ENCODE measurements around the gene HARS1.
"Not testable (repeated sequence)": the region's sequence is repeated elsewhere in the genome, so short reads cannot be mapped to it uniquely, and the experiment has no call there.

HARS1 gene

DNA sequence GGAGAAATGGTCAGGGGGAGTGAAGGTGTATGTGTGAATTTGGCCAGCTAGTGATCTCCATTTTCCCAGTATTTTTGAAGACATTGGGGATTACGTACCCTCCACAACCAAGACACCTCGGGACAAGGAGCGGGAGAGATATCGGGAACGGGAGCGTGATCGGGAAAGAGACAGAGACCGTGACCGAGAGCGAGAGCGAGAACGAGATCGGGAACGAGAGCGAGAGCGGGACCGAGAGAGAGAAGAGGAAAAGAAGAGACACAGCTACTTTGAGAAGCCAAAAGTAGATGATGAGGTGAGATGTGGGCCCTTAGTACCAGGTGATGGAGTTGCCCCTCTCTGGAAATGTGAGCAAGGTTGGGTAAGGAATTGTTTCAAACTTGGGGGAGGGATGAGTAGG, 32.3 kb downstream of the HARS1 start:
- no peak for DNase-seq (ENCODE audit: extremely low read depth, low read depth)
- TF ChIP-seq, protein P1, sequence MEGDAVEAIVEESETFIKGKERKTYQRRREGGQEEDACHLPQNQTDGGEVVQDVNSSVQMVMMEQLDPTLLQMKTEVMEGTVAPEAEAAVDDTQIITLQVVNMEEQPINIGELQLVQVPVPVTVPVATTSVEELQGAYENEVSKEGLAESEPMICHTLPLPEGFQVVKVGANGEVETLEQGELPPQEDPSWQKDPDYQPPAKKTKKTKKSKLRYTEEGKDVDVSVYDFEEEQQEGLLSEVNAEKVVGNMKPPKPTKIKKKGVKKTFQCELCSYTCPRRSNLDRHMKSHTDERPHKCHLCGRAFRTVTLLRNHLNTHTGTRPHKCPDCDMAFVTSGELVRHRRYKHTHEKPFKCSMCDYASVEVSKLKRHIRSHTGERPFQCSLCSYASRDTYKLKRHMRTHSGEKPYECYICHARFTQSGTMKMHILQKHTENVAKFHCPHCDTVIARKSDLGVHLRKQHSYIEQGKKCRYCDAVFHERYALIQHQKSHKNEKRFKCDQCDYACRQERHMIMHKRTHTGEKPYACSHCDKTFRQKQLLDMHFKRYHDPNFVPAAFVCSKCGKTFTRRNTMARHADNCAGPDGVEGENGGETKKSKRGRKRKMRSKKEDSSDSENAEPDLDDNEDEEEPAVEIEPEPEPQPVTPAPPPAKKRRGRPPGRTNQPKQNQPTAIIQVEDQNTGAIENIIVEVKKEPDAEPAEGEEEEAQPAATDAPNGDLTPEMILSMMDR (IDR thresholded peaks at IDR 0.05; ENCODE audit: low read depth, low read length) = no peak

DNA sequence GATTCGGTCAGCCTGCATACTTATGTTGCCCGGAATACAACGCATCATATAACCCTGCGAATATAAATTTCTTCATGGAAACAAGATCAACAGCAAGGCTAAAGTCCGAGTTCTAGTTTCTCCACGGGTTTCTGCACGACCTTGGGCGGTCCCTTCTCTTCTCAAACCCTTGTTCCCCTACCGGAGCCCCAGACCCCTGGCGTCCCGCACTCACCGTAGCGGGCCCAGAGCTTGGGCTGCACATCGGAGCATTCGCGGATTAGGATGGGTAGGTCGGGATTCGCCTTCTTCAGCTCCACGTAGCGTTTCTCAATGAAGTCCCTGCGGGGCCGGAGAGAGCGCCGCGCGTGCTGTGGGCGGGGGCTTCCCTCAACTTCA, 44.1 kb downstream of the HARS1 start:
- TF ChIP-seq, protein P1 (IDR thresholded peaks at IDR 0.05; ENCODE audit: low read depth, low read length) = no peak
- no peak for DNase-seq (ENCODE audit: extremely low read depth, low read depth)

DNA sequence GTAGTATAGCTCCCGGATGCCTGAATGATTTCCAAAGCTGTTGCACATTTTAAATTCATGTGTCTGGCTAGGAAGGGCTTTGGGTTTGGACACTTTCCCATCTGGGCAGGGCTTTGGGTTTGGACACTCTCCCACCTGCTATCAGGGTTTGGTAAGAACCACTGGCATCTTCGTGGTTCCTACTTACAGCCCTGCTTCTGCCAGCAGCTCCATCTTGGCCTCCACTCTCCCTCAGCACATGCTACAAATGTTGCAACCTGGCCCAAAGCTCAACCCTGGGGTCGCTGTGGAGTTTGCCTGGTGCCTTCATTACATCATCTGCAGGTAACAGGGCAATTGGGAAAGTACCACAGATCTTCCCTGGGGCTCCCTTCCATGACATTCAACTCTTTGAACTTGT, 48.5 kb downstream of the HARS1 start:
- DNase-seq (ENCODE audit: extremely low read depth, low read depth) = peak; percentile 73
- TF ChIP-seq, protein P1 (IDR thresholded peaks at IDR 0.05; ENCODE audit: low read depth, low read length) = no peak

DNA sequence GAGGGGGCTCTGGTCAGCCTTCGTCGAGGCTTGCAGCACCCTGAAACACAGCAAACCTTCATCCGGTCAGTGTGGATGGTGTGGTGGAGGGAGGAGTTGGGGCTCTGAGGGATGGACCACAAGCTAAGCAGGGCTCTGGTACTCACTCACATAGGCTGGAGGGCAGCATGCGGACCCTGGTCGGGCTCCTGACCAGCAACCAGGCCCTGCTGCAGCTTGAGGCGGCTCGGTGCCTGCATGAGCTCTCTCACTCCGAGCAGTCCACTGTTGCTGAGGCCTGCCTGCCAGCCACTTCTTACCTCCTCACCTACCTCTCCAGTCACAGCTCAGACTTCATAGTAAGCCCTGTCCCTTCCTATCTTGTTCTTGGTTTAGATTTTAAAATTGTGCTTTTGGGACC, 49.5 kb downstream of the HARS1 start:
- TF ChIP-seq, protein P1 (IDR thresholded peaks at IDR 0.05; ENCODE audit: low read depth, low read length) = no peak
- no peak for DNase-seq (ENCODE audit: extremely low read depth, low read depth)

DNA sequence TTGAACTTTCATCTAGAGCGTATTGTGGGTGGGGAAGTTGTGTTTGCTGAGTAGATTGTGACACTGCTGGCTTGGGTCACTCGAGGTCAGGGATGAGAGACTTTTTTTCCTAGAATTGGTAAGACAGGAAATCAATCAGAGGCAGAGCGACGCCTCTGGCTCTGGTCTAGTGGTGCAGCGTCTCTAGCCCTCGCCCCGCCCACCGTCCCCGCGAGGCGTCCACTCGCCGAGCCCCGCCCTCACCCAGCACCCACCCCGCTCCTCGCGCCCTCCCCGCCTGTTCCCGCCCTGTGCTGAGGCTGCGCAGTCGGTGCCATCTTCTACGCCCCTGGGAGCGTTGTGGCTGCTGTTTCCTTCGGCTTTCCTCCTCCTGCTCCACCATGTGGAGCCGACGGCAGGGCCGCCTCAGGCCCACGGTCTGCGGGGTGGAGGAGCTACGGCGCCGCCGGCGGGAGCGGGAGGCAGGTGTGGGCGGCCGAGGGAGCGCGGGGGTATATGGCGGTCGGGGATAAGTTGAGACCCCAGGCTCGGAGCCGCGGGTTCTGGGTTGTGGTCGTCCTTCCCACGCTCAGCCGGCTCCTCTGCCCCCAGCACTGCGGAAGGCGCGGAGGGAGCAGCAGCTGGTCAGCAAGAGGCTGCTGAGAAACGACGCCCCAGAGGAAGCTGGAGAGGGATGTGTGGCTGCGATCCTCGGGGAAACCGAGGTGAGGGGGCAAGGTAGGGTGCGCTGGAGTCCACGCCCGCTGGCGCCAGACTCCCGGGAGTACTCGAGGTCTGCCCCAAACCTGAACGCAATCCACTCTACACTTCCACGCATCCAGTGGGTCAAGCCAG, 51.8 kb downstream of the HARS1 start, which contains the start of gene TMCO6:
Gene TMCO6, plus strand, starts transcription at position 304 of the 834 bp plus-strand sequence. Its CDS starts 77 bp downstream, at position 381.
- peak; percentile 87 for DNase-seq (ENCODE audit: extremely low read depth, low read depth)
- TF ChIP-seq, protein P1 (IDR thresholded peaks at IDR 0.05; ENCODE audit: low read depth, low read length) = peak; percentile 56

DNA sequence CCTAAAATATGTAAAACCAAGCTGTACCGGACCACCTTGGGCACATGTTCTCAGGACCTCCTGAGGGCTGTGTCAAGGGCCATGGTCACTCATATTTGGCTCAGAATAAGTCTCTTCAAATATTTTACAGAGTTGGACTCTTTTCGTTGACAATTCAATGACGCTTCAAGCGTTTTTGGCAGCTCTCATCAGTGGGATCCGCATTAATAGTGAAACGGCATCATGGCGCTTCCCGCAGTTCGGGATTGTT, 52.3 kb downstream of the HARS1 start:
- not testable (repeated sequence) for DNase-seq (ENCODE audit: extremely low read depth, low read depth)

GRCh38 chr5:140637371-140638100, 53.6 kb downstream of the HARS1 start:
- TF ChIP-seq, protein P1 (IDR thresholded peaks at IDR 0.05; ENCODE audit: low read depth, low read length) = no peak
- DNase-seq (ENCODE audit: extremely low read depth, low read depth) = no peak

Data from AG09319 (cell line).